ENCODE results near the gene TBX6. TPM values are rescaled to one million over a fixed set of nuclear protein-coding genes. Genes with fewer than 3 reads are reported as not detected.

TBX6 gene
- total RNA-seq, 2 donors from 2014 or later = 1.8 to 2.6 TPM

DNA sequence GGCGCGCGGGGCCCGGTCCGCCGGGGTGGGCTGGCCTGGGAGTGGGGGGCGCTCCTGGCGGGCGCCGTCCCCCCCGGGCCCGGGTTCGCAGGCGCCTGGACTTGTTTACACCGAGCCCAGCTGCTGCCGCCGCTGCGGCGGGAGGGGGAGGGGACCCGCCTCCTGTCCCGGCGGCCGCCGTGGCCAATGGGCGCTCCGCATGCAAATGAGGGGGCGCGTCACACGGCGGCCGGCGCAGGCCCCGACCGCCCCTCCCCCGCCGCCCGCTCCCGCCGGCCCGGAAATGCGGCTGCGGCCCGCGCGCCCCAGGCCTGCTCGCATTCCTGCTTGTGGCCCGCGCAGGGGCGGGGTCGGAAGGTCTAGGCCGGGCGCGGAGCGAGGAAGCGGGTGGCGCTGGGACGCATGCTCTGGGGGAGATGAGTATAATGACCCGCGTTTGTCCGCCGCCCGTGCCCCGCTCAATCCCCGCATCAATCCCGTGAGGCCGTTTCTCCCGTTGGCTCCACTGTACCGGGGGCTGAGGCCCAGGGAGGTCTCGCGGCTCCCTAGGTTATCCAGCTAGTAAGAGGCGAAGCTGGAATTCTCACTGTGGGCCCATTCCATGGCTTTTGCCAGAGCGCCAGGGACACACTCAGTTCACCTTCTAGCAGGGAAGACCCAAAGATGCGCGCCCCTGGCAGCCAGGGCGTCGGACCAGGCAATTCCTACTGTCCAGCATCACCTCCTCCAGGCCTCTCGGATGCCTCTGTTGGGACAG is 4.6 kb upstream of the TBX6 start, which contains the start of gene YPEL3:
TSS of gene YPEL3 (minus strand) at position 109 of the 757 bp plus-strand sequence. CDS start 731 bp downstream, outside the sequence.
- ATAC-seq = peak; percentile 82
- H3K27ac ChIP-seq = peak within 1 kb of the TSS; percentile 90 to 98 (median 92)

DNA sequence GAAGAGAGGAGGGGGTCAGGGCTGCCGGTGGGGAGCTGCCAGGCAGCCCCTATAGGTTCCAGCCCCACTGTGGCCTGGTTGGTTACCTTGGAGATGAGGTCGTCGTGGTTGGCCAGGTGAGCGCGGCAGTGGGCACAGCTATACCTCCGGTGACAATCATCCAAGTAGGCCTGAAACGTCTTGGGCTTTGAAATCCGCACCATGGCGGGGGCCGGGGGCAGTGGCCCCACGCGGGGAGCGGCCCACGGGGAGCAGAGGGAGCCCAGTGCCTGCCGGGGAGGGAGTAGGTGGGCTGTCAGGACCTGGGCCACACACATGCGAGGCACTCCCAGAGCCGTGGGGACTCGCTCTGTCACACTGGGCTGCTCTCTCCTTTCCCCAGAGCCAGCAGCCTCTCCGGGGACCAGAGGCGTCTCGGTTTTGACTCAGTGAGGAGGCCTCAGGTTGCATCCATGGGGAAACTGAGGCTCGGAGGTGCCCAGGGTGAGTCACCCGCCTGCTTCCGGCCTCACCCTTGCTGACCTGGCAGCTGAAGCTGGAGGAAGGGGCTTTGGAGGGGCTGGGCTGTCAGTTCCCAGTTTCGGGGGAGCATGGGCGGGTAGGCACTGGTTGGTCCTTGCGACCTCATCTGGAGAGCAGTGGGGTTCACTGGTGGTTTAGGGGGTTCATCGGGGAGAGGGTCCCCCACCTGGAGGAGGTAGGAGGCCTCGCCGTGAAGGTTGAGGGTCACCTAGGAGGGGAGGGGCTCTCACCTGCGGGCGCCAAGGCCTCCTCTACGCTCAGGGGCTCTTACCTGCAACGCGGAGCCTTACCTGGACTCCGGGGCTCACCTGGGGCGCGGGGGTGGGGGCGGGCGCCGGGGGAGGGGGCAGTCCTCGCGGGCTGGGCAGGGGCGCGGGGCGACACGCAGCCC is 3.7 kb upstream of the TBX6 start:
- Histone ChIP-seq H3K27me3 (no peaks in the 10 kb centered on the region), H3K27ac (peak overlapping the region; percentile 90 to 98 (median 92)), H3K4me1 (peaks cover 46% of the 10 kb centered on the region), H3K36me3 (replicated peaks in 1 of 2; ENCODE audit: insufficient read depth in 1 of 2, low read depth in 2 of 2) (peaks cover 0 to 2% of the 10 kb centered on the region in 2 donors), H3K4me3 (peak overlapping the region; percentile 53 to 73), H3K9me3 (no peaks in the 10 kb centered on the region)
- intact Hi-C loops (cut with DNase I) = no loop called here
- ATAC-seq (peak; percentile 8), DNase-seq (peak; percentile 29 to 47 (median 40))
- TF ChIP-seq, protein P1, sequence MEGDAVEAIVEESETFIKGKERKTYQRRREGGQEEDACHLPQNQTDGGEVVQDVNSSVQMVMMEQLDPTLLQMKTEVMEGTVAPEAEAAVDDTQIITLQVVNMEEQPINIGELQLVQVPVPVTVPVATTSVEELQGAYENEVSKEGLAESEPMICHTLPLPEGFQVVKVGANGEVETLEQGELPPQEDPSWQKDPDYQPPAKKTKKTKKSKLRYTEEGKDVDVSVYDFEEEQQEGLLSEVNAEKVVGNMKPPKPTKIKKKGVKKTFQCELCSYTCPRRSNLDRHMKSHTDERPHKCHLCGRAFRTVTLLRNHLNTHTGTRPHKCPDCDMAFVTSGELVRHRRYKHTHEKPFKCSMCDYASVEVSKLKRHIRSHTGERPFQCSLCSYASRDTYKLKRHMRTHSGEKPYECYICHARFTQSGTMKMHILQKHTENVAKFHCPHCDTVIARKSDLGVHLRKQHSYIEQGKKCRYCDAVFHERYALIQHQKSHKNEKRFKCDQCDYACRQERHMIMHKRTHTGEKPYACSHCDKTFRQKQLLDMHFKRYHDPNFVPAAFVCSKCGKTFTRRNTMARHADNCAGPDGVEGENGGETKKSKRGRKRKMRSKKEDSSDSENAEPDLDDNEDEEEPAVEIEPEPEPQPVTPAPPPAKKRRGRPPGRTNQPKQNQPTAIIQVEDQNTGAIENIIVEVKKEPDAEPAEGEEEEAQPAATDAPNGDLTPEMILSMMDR (IDR thresholded peaks at IDR 0.05) = no peak
- TF ChIP-seq POLR2A (IDR thresholded peaks at IDR 0.05) = no peak
- WGBS, 2 donors = 5 to 7% methylated on average over 5 to 46 of the region's 47 CpGs

More for the DNA sequence above, 4.6 kb upstream of the TBX6 start, which contains the start of gene YPEL3:
- Histone ChIP-seq H3K36me3 (replicated peaks in 1 of 2; ENCODE audit: insufficient read depth in 1 of 2, low read depth in 2 of 2) (peaks cover 0 to 2% of the 10 kb centered on the region in 2 donors), H3K4me3 (peak within 1 kb of the TSS; percentile 53 to 73), H3K9me3 (no peaks in the 10 kb centered on the region), H3K4me1 (peaks cover 37% of the 10 kb centered on the region), H3K27me3 (no peaks in the 10 kb centered on the region)
- peak; percentile 95 to 97 (median 96) for DNase-seq
- WGBS, 2 donors = 10 to 95% methylated on average over 5 to 59 of the region's 77 CpGs
- intact Hi-C loops (cut with DNase I) = no loop called here
- peak; percentile 57 to 87 (median 76) for TF ChIP-seq POLR2A (IDR thresholded peaks at IDR 0.05)
- TF ChIP-seq, protein P1 (IDR thresholded peaks at IDR 0.05) = no peak

DNA sequence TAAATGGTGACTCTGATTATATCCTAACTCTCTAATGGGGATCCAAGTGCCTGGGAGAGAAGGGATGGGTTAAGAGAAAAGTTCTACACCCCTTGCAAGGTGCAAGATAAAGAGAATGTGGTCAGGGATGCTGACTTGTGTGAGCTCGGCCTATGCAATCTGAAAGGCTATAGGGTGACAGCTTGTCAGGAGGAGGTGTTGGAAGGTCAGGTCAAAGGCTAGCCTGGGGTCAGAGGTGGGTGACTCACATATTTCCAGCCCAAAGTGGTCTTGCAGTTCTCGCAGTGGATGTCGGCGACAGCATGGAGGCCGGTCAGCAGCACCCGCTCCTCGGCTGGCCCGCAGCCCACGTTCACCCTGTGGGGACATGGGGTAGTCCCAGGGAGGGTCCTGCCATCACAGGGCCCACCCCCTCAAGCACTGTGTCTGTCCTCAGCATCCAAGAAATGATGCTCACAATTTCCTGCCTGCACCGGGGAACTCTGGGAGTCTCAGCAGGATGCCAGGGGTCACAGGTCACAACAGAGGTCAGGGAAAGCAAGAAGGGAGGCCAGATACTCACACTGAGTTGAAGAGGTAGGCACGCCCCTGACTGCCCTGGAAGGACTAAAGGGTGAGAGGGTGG is 2.9 kb upstream of the TBX6 start:
- no peak for DNase-seq
- intact Hi-C loops (cut with DNase I) = no loop called here
- H3K36me3 ChIP-seq (replicated peaks in 1 of 2; ENCODE audit: insufficient read depth in 1 of 2, low read depth in 2 of 2) = peaks cover 0 to 2% of the 10 kb centered on the region in 2 donors

DNA sequence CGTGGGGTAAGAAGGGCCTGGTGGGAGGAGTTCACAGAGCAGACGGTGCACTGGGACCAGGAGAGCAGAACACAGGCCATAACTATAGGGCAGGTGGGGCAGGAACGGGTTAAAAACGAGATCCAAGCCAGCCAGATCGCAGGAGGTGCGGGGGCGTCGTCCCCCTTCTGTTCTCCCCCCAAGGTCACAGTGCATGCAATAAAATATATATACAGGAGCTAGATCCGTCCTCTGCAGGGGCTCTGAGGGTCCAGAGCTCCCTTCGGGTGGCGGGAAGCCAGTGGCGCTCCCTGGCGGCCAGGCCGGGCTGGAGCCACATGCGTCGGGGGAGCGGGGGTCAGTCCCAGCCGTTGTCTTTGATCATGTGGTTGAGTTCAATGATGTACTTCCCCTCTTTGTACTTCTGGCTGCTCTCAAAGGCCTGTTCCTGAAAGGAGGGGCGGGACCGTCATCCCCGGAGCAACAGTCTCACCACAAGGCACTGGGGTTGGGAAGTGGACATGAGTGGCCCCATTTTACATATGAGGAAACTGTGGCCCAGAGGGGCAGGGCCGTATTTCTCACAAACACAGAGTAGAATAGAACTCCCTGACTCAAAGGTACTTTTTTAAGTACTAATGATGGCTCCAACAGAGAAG is 768 bp upstream of the TBX6 start:
- Histone ChIP-seq H3K27ac (peak overlapping the region; percentile 50 to 80 (median 77)), H3K9me3 (no peaks in the 10 kb centered on the region), H3K27me3 (no peaks in the 10 kb centered on the region), H3K4me1 (peaks cover 46% of the 10 kb centered on the region), H3K36me3 (replicated peaks in 1 of 2; ENCODE audit: insufficient read depth in 1 of 2, low read depth in 2 of 2) (peaks cover 0 to 2% of the 10 kb centered on the region in 2 donors), H3K4me3 (no peak overlapping the region)
- DNase-seq = peak; percentile 57 to 82 (median 62)
- TF ChIP-seq POLR2A (IDR thresholded peaks at IDR 0.05) = no peak
- TF ChIP-seq, protein P1 (IDR thresholded peaks at IDR 0.05) = peak in 5 of 7 experiments; percentile 28 to 49 (median 39)
- peak; percentile 4 for ATAC-seq
- intact Hi-C loops (cut with DNase I) = no loop called here
- WGBS, 2 donors = 12 to 25% methylated on average over 15 to 22 of the region's 22 CpGs

More for the DNA sequence above, 2.9 kb upstream of the TBX6 start:
- TF ChIP-seq, protein P1 (IDR thresholded peaks at IDR 0.05) = no peak
- no peak for TF ChIP-seq POLR2A (IDR thresholded peaks at IDR 0.05)
- Histone ChIP-seq H3K9me3 (no peaks in the 10 kb centered on the region), H3K27me3 (no peaks in the 10 kb centered on the region), H3K4me3 (peak overlapping the region; percentile 53 to 73), H3K27ac (peak overlapping the region; percentile 90 to 98 (median 92)), H3K4me1 (peaks cover 46% of the 10 kb centered on the region)
- 57 to 73% methylated on average over 5 to 11 of the region's 11 CpGs for WGBS, 2 donors
- no peak for ATAC-seq

Data from body of pancreas (tissue), 4 donors.